Upper lobe of left lung (tissue), 6 donors: ENCODE results near the gene CCDC158. TPM values are rescaled to one million over a fixed set of nuclear protein-coding genes. Genes with fewer than 3 reads are reported as not detected.

Source experiments
- ATAC-seq, 2 donors: fragments of 200-7000 bp; cut with Tn5 transposase; one replicate each; pipeline ENCODE4 v1.9.1; 2022; ENCODE audit warnings: mild to moderate bottlenecking in 2 of 2, moderate library complexity in 2 of 2; ENCODE audit not compliant: low FRiP score in 2 of 2
- DNase-seq, 2 donors: peaks; one replicate each; pipeline ENCODE4 v3.0.0-alpha.2; 2019 to 2020
- H3K27ac ChIP-seq, 4 donors: fragments of 200-600 bp; sonication (generic); one replicate each; pipeline ENCODE4 v1.5.1; 2016 to 2019
- H3K27me3 ChIP-seq, 4 donors: fragments of 200-600 bp; sonication (generic); one replicate each; pipeline ENCODE4 v1.5.1; 2017 to 2019
- H3K36me3 ChIP-seq, 4 donors: fragments of 200-600 bp; sonication (generic); one replicate each; pipeline ENCODE4 v1.5.1; 2016 to 2019
- H3K4me1 ChIP-seq, 4 donors: fragments of 200-600 bp; sonication (generic); one replicate each; pipeline ENCODE4 v1.5.1; 2018 to 2019
- H3K4me3 ChIP-seq, 4 donors: fragments of 200-600 bp; sonication (generic); one replicate each; pipeline ENCODE4 v1.5.1; 2017 to 2019; ENCODE audit warnings: mild to moderate bottlenecking in 2 of 4, moderate library complexity in 1 of 4
- H3K9me3 ChIP-seq, 4 donors: fragments of 200-600 bp; sonication (generic); one replicate each; pipeline ENCODE4 v1.5.1; 2018 to 2019
- CTCF ChIP-seq, 6 experiments: fragments of 450-650 bp in 4 of 6; fragments of 200-600 bp in 2 of 6; sonication (generic) in 2 of 6; IDR thresholded peaks; one replicate each; pipeline ENCODE4 v1.5.1; 2016 to 2019; ENCODE audit warnings: antibody characterized with exemption in 6 of 6
- EP300 ChIP-seq, 4 donors: sonication (generic); formaldehyde crosslinking; IDR thresholded peaks; one replicate each; pipeline ENCODE4 v1.5.1; 2017; ENCODE audit warnings: antibody characterized with exemption in 4 of 4, control low read depth in 2 of 4
- POLR2A ChIP-seq, 4 donors: fragments of 450-650 bp; IDR thresholded peaks; one replicate each; pipeline ENCODE4 v1.5.1; 2016 to 2017; ENCODE audit warnings: antibody characterized with exemption in 4 of 4, mild to moderate bottlenecking in 2 of 4
- POLR2AphosphoS5 ChIP-seq, 2 donors: sonication (generic); formaldehyde crosslinking; IDR thresholded peaks; one replicate each; pipeline ENCODE4 v1.5.1; 2017; ENCODE audit warnings: antibody characterized with exemption in 2 of 2
- WGBS, 2 donors: methylation state at CpG; one replicate each; pipeline ENCODE4 v1.1.5; 2017 to 2018; 5-methylcytosine and 5-hydroxymethylcytosine counted together
- total RNA-seq, 6 donors: library from RNA; depleted of rRNA in 4 of 6; stranded (reverse); fragments of >200 nt in 4 of 6; gene quantifications; one replicate each; pipeline versions ENCODE4 v1.1.0 to v1.2.1, GENCODE V29; 2016 to 2021
- donor health status: DM: no; HTN: no; CAD: no; lungs with moderate emphysema.
- donor health status: DM: no; HTN: yes; CAD: no; lungs with severe emphysema.

CCDC158 gene
- total RNA-seq, 6 donors from 2014 or later: 0.11 to 1.0 (median 0.37) TPM; not detected in 1

- Histone ChIP-seq H3K27me3 (no peaks in the 10 kb centered on the region), H3K27ac (no peak overlapping the region), H3K4me3 (no peak overlapping the region), H3K9me3 (no peaks in the 10 kb centered on the region), H3K4me1 (peaks cover 0 to 6% (median 0%) of the 10 kb centered on the region in 4 donors), H3K36me3 (no peaks in the 10 kb centered on the region)
- no peak for ATAC-seq
- 73 to 75% methylated on average over 4 of the region's 4 CpGs for WGBS, 2 donors
- DNase-seq: no peak
- no peak for TF ChIP-seq POLR2A (IDR thresholded peaks at IDR 0.05)
- TF ChIP-seq CTCF (IDR thresholded peaks at IDR 0.05): no peak
- TF ChIP-seq POLR2AphosphoS5 (IDR thresholded peaks at IDR 0.05): no peak
- no peak for TF ChIP-seq EP300 (IDR thresholded peaks at IDR 0.05)
Measured at GRCh38 chr4:76384052-76384451, 36.9 kb downstream of the CCDC158 start.

- WGBS, 2 donors: 95% methylated on average over 2 of the region's 2 CpGs
- TF ChIP-seq EP300 (IDR thresholded peaks at IDR 0.05) (no peak), POLR2AphosphoS5 (IDR thresholded peaks at IDR 0.05) (no peak), CTCF (IDR thresholded peaks at IDR 0.05) (no peak)
Measured at GRCh38 chr4:76383001-76383400, 37.9 kb downstream of the CCDC158 start.

GRCh38 chr4:76381986-76382385 is 39.0 kb downstream of the CCDC158 start:
- no peaks in the 10 kb centered on the region for H3K9me3 ChIP-seq
- WGBS, 2 donors: 60 to 84% methylated on average over 3 of the region's 3 CpGs
- no peaks in the 10 kb centered on the region for H3K27me3 ChIP-seq
- no peaks in the 10 kb centered on the region for H3K36me3 ChIP-seq
- peaks cover 0 to 9% (median 3%) of the 10 kb centered on the region in 4 donors for H3K4me1 ChIP-seq
- H3K4me3 ChIP-seq: no peak overlapping the region
- no peak for TF ChIP-seq POLR2A (IDR thresholded peaks at IDR 0.05)
- H3K27ac ChIP-seq: no peak overlapping the region
- no peak for DNase-seq
- ATAC-seq: no peak

More at GRCh38 chr4:76383001-76383400, 37.9 kb downstream of the CCDC158 start:
- Histone ChIP-seq H3K27ac (no peak overlapping the region), H3K9me3 (no peaks in the 10 kb centered on the region), H3K4me3 (no peak overlapping the region), H3K36me3 (no peaks in the 10 kb centered on the region), H3K4me1 (peaks cover 0 to 6% (median 0%) of the 10 kb centered on the region in 4 donors), H3K27me3 (no peaks in the 10 kb centered on the region)
- DNase-seq: no peak
- no peak for ATAC-seq

GRCh38 chr4:76380561-76380960 is 40.4 kb downstream of the CCDC158 start:
- Histone ChIP-seq H3K9me3 (no peaks in the 10 kb centered on the region), H3K4me3 (no peak overlapping the region), H3K4me1 (peaks cover 0 to 6% (median 2%) of the 10 kb centered on the region in 4 donors), H3K36me3 (no peaks in the 10 kb centered on the region), H3K27me3 (no peaks in the 10 kb centered on the region), H3K27ac (no peak overlapping the region)
- WGBS, 2 donors: 76 to 92% methylated on average over 2 to 6 of the region's 6 CpGs
- DNase-seq (no peak), ATAC-seq (no peak)
- no peak for TF ChIP-seq EP300 (IDR thresholded peaks at IDR 0.05)
- no peak for TF ChIP-seq CTCF (IDR thresholded peaks at IDR 0.05)
- no peak for TF ChIP-seq POLR2A (IDR thresholded peaks at IDR 0.05)

GRCh38 chr4:76377911-76378310 is 43.0 kb downstream of the CCDC158 start:
- peak; percentile 28 to 55 for ATAC-seq

More at GRCh38 chr4:76377911-76378310, 43.0 kb downstream of the CCDC158 start:
- Histone ChIP-seq H3K27me3 (no peaks in the 10 kb centered on the region), H3K36me3 (no peaks in the 10 kb centered on the region), H3K9me3 (no peaks in the 10 kb centered on the region), H3K4me1 (peaks cover 0 to 12% (median 7%) of the 10 kb centered on the region in 4 donors), H3K4me3 (no peak overlapping the region), H3K27ac (no peak overlapping the region)
- DNase-seq: peak in 1 of 2 donors; percentile 47
- WGBS, 2 donors: 31 to 39% methylated on average over 5 of the region's 5 CpGs
- TF ChIP-seq EP300 (IDR thresholded peaks at IDR 0.05) (no peak), CTCF (IDR thresholded peaks at IDR 0.05) (peak; percentile 28 to 63 (median 46)), POLR2A (IDR thresholded peaks at IDR 0.05) (no peak), POLR2AphosphoS5 (IDR thresholded peaks at IDR 0.05) (no peak)
